IPS DF 4.7 (cell line): ENCODE data around the gene NKAIN4.

Experiments used
- DNase-seq: peaks from one replicate; pipeline ENCODE4 v3.0.0-alpha.2; 2013; ENCODE audit warnings: low spot score; ENCODE audit errors: extremely low read depth

Gene NKAIN4

GRCh38 chr20:63220696-63221399 lies 33.4 kb downstream of the NKAIN4 start:
- DNase-seq = no peak

GRCh38 chr20:63219866-63220521 lies 34.3 kb downstream of the NKAIN4 start:
- no peak for DNase-seq

GRCh38 chr20:63219447-63219821 lies 34.8 kb downstream of the NKAIN4 start:
- DNase-seq = no peak

GRCh38 chr20:63218701-63219446 lies 35.4 kb downstream of the NKAIN4 start:
- DNase-seq = no peak

GRCh38 chr20:63217706-63218105 lies 36.6 kb downstream of the NKAIN4 start:
- DNase-seq = no peak

- no peak for DNase-seq
Observed at GRCh38 chr20:63216849-63217471, 37.3 kb downstream of the NKAIN4 start.

- no peak for DNase-seq
Observed at GRCh38 chr20:63216041-63216848, 38.0 kb downstream of the NKAIN4 start, which contains the start of gene YTHDF1. YTHDF1 (minus strand) TSS chr20:63216131; CDS start chr20:63215892, 239 bp downstream.

- no peak for DNase-seq
Observed at GRCh38 chr20:63215101-63216040, 38.9 kb downstream of the NKAIN4 start.

GRCh38 chr20:63214514-63214913 lies 39.7 kb downstream of the NKAIN4 start:
- no peak for DNase-seq

- no peak for DNase-seq
Observed at GRCh38 chr20:63212792-63213191, 41.5 kb downstream of the NKAIN4 start.

GRCh38 chr20:63212393-63212730 lies 41.9 kb downstream of the NKAIN4 start:
- no peak for DNase-seq

- DNase-seq = no peak
Observed at GRCh38 chr20:63210011-63210605, 44.2 kb downstream of the NKAIN4 start.

- no peak for DNase-seq
Observed at GRCh38 chr20:63208346-63208909, 45.8 kb downstream of the NKAIN4 start.

- DNase-seq = no peak
Observed at GRCh38 chr20:63206878-63207277, 47.4 kb downstream of the NKAIN4 start.

- no peak for DNase-seq
Observed at GRCh38 chr20:63205896-63206295, 48.4 kb downstream of the NKAIN4 start.

- no peak for DNase-seq
Observed at GRCh38 chr20:63204362-63204761, 49.9 kb downstream of the NKAIN4 start.

- DNase-seq = no peak
Observed at GRCh38 chr20:63202811-63203526, 51.3 kb downstream of the NKAIN4 start.

GRCh38 chr20:63202021-63202420 lies 52.2 kb downstream of the NKAIN4 start:
- DNase-seq = no peak

- no peak for DNase-seq
Observed at GRCh38 chr20:63198606-63199005, 55.7 kb downstream of the NKAIN4 start.
